ENCODE measurements around the gene ARPC5.

ARPC5 gene

GRCh38 chr1:183648042-183648441 is 12.5 kb upstream of the ARPC5 start:
- no peak for DNase-seq
- H3K27ac ChIP-seq (ENCODE audit: insufficient read depth, low read length, poor library complexity, severe bottlenecking), result no peak overlapping the region
- H3K36me3 ChIP-seq (ENCODE audit: control insufficient read depth, insufficient read depth, low read length), result no peaks in the 10 kb centered on the region
- peaks cover 7% of the 10 kb centered on the region for H3K4me1 ChIP-seq (ENCODE audit: control insufficient read depth, insufficient read depth, low read length, poor library complexity, severe bottlenecking)
- no peaks in the 10 kb centered on the region for H3K27me3 ChIP-seq (replicated peaks; ENCODE audit: control insufficient read depth, insufficient read depth, low read length, poor library complexity, severe bottlenecking)
- no peaks in the 10 kb centered on the region for H3K9me3 ChIP-seq (ENCODE audit: control insufficient read depth, low read length)
- no peak overlapping the region for H3K4me3 ChIP-seq (ENCODE audit: insufficient read depth, low read depth, low read length, poor library complexity, severe bottlenecking)

- no peak overlapping the region for H3K4me3 ChIP-seq (ENCODE audit: insufficient read depth, low read depth, low read length, poor library complexity, severe bottlenecking)
- no peak overlapping the region for H3K27ac ChIP-seq (ENCODE audit: insufficient read depth, low read length, poor library complexity, severe bottlenecking)
- peaks cover 5% of the 10 kb centered on the region for H3K4me1 ChIP-seq (ENCODE audit: control insufficient read depth, insufficient read depth, low read length, poor library complexity, severe bottlenecking)
- H3K36me3 ChIP-seq (ENCODE audit: control insufficient read depth, insufficient read depth, low read length), result no peaks in the 10 kb centered on the region
- H3K9me3 ChIP-seq (ENCODE audit: control insufficient read depth, low read length), result no peaks in the 10 kb centered on the region
- H3K27me3 ChIP-seq (replicated peaks; ENCODE audit: control insufficient read depth, insufficient read depth, low read length, poor library complexity, severe bottlenecking), result no peaks in the 10 kb centered on the region
- DNase-seq, result no peak
Measured at GRCh38 chr1:183646776-183647175, 11.2 kb upstream of the ARPC5 start.

GRCh38 chr1:183645531-183645930 is 9.9 kb upstream of the ARPC5 start:
- Histone ChIP-seq H3K27me3 (replicated peaks; ENCODE audit: control insufficient read depth, insufficient read depth, low read length, poor library complexity, severe bottlenecking) (no peaks in the 10 kb centered on the region), H3K9me3 (ENCODE audit: control insufficient read depth, low read length) (no peaks in the 10 kb centered on the region), H3K4me1 (ENCODE audit: control insufficient read depth, insufficient read depth, low read length, poor library complexity, severe bottlenecking) (no peaks in the 10 kb centered on the region), H3K4me3 (ENCODE audit: insufficient read depth, low read depth, low read length, poor library complexity, severe bottlenecking) (no peak overlapping the region), H3K36me3 (ENCODE audit: control insufficient read depth, insufficient read depth, low read length) (no peaks in the 10 kb centered on the region), H3K27ac (ENCODE audit: insufficient read depth, low read length, poor library complexity, severe bottlenecking) (no peak overlapping the region)
- DNase-seq, result no peak

- no peaks in the 10 kb centered on the region for H3K36me3 ChIP-seq (ENCODE audit: control insufficient read depth, insufficient read depth, low read length)
Measured at GRCh38 chr1:183642166-183642565, 6.6 kb upstream of the ARPC5 start.

GRCh38 chr1:183640193-183640592 is 4.6 kb upstream of the ARPC5 start:
- no peak overlapping the region for H3K4me3 ChIP-seq (ENCODE audit: insufficient read depth, low read depth, low read length, poor library complexity, severe bottlenecking)
- no peak for DNase-seq
- H3K27ac ChIP-seq (ENCODE audit: insufficient read depth, low read length, poor library complexity, severe bottlenecking), result no peak overlapping the region
- H3K9me3 ChIP-seq (ENCODE audit: control insufficient read depth, low read length), result no peaks in the 10 kb centered on the region
- no peaks in the 10 kb centered on the region for H3K36me3 ChIP-seq (ENCODE audit: control insufficient read depth, insufficient read depth, low read length)
- peaks cover 7% of the 10 kb centered on the region for H3K4me1 ChIP-seq (ENCODE audit: control insufficient read depth, insufficient read depth, low read length, poor library complexity, severe bottlenecking)
- H3K27me3 ChIP-seq (replicated peaks; ENCODE audit: control insufficient read depth, insufficient read depth, low read length, poor library complexity, severe bottlenecking), result no peaks in the 10 kb centered on the region

More at GRCh38 chr1:183642166-183642565, 6.6 kb upstream of the ARPC5 start:
- Histone ChIP-seq H3K9me3 (ENCODE audit: control insufficient read depth, low read length) (no peaks in the 10 kb centered on the region), H3K4me1 (ENCODE audit: control insufficient read depth, insufficient read depth, low read length, poor library complexity, severe bottlenecking) (no peaks in the 10 kb centered on the region), H3K27ac (ENCODE audit: insufficient read depth, low read length, poor library complexity, severe bottlenecking) (no peak overlapping the region), H3K27me3 (replicated peaks; ENCODE audit: control insufficient read depth, insufficient read depth, low read length, poor library complexity, severe bottlenecking) (no peaks in the 10 kb centered on the region), H3K4me3 (ENCODE audit: insufficient read depth, low read depth, low read length, poor library complexity, severe bottlenecking) (no peak overlapping the region)
- DNase-seq, result no peak

- Histone ChIP-seq H3K4me1 (ENCODE audit: control insufficient read depth, insufficient read depth, low read length, poor library complexity, severe bottlenecking) (peaks cover 7% of the 10 kb centered on the region), H3K9me3 (ENCODE audit: control insufficient read depth, low read length) (no peaks in the 10 kb centered on the region), H3K27ac (ENCODE audit: insufficient read depth, low read length, poor library complexity, severe bottlenecking) (no peak overlapping the region), H3K27me3 (replicated peaks; ENCODE audit: control insufficient read depth, insufficient read depth, low read length, poor library complexity, severe bottlenecking) (no peaks in the 10 kb centered on the region), H3K36me3 (ENCODE audit: control insufficient read depth, insufficient read depth, low read length) (no peaks in the 10 kb centered on the region), H3K4me3 (ENCODE audit: insufficient read depth, low read depth, low read length, poor library complexity, severe bottlenecking) (no peak overlapping the region)
- DNase-seq, result no peak
Measured at GRCh38 chr1:183638649-183639387, 3.2 kb upstream of the ARPC5 start.

- DNase-seq, result no peak
- H3K27ac ChIP-seq (ENCODE audit: insufficient read depth, low read length, poor library complexity, severe bottlenecking), result no peak overlapping the region
- H3K36me3 ChIP-seq (ENCODE audit: control insufficient read depth, insufficient read depth, low read length), result peaks cover 6% of the 10 kb centered on the region
- H3K27me3 ChIP-seq (replicated peaks; ENCODE audit: control insufficient read depth, insufficient read depth, low read length, poor library complexity, severe bottlenecking), result no peaks in the 10 kb centered on the region
- H3K4me3 ChIP-seq (ENCODE audit: insufficient read depth, low read depth, low read length, poor library complexity, severe bottlenecking), result no peak overlapping the region
- no peaks in the 10 kb centered on the region for H3K9me3 ChIP-seq (ENCODE audit: control insufficient read depth, low read length)
- H3K4me1 ChIP-seq (ENCODE audit: control insufficient read depth, insufficient read depth, low read length, poor library complexity, severe bottlenecking), result peaks cover 16% of the 10 kb centered on the region
Measured at GRCh38 chr1:183636783-183637182, 1.2 kb upstream of the ARPC5 start.

GRCh38 chr1:183636334-183636682 is 725 bp upstream of the ARPC5 start:
- peak overlapping the region; percentile 82 for H3K27ac ChIP-seq (ENCODE audit: insufficient read depth, low read length, poor library complexity, severe bottlenecking)
- peak overlapping the region; percentile 80 for H3K4me3 ChIP-seq (ENCODE audit: insufficient read depth, low read depth, low read length, poor library complexity, severe bottlenecking)
- no peak for DNase-seq

GRCh38 chr1:183635099-183635605 is 431 bp downstream of the ARPC5 start:
- peaks cover 12% of the 10 kb centered on the region for H3K36me3 ChIP-seq (ENCODE audit: control insufficient read depth, insufficient read depth, low read length)
- peak in 1 of 3 donors; percentile 13 for DNase-seq
- no peaks in the 10 kb centered on the region for H3K9me3 ChIP-seq (ENCODE audit: control insufficient read depth, low read length)
- peaks cover 16% of the 10 kb centered on the region for H3K4me1 ChIP-seq (ENCODE audit: control insufficient read depth, insufficient read depth, low read length, poor library complexity, severe bottlenecking)
- H3K27ac ChIP-seq (ENCODE audit: insufficient read depth, low read length, poor library complexity, severe bottlenecking), result peak overlapping the region; percentile 82
- H3K4me3 ChIP-seq (ENCODE audit: insufficient read depth, low read depth, low read length, poor library complexity, severe bottlenecking), result peak overlapping the region; percentile 80
- H3K27me3 ChIP-seq (replicated peaks; ENCODE audit: control insufficient read depth, insufficient read depth, low read length, poor library complexity, severe bottlenecking), result no peaks in the 10 kb centered on the region

More at GRCh38 chr1:183636334-183636682, 725 bp upstream of the ARPC5 start:
- Histone ChIP-seq H3K9me3 (ENCODE audit: control insufficient read depth, low read length) (no peaks in the 10 kb centered on the region), H3K36me3 (ENCODE audit: control insufficient read depth, insufficient read depth, low read length) (peaks cover 7% of the 10 kb centered on the region), H3K4me1 (ENCODE audit: control insufficient read depth, insufficient read depth, low read length, poor library complexity, severe bottlenecking) (peaks cover 16% of the 10 kb centered on the region), H3K27me3 (replicated peaks; ENCODE audit: control insufficient read depth, insufficient read depth, low read length, poor library complexity, severe bottlenecking) (no peaks in the 10 kb centered on the region)

- peak overlapping the region; percentile 80 for H3K4me3 ChIP-seq (ENCODE audit: insufficient read depth, low read depth, low read length, poor library complexity, severe bottlenecking)
- H3K4me1 ChIP-seq (ENCODE audit: control insufficient read depth, insufficient read depth, low read length, poor library complexity, severe bottlenecking), result peaks cover 16% of the 10 kb centered on the region
- peaks cover 18% of the 10 kb centered on the region for H3K36me3 ChIP-seq (ENCODE audit: control insufficient read depth, insufficient read depth, low read length)
- no peaks in the 10 kb centered on the region for H3K9me3 ChIP-seq (ENCODE audit: control insufficient read depth, low read length)
- no peak for DNase-seq
- no peaks in the 10 kb centered on the region for H3K27me3 ChIP-seq (replicated peaks; ENCODE audit: control insufficient read depth, insufficient read depth, low read length, poor library complexity, severe bottlenecking)
- peak overlapping the region; percentile 82 for H3K27ac ChIP-seq (ENCODE audit: insufficient read depth, low read length, poor library complexity, severe bottlenecking)
Measured at GRCh38 chr1:183634429-183635065, 1.0 kb downstream of the ARPC5 start.

Measured in effector memory CD4-positive, alpha-beta T cell (primary cell).